Measurements from ENCODE around the gene BCL7B.
"Not testable (repeated sequence)": the region's sequence is repeated elsewhere in the genome, so short reads cannot be mapped to it uniquely, and the experiment has no call there.

BCL7B gene

GRCh38 chr7:73586911-73587310 is 29.4 kb upstream of the BCL7B start:
- Histone ChIP-seq H3K4me3 (ENCODE audit: low read length) (no peak overlapping the region), H3K27me3 (ENCODE audit: control insufficient read depth, low read length) (0 out of 2 replicates have a peak, but pooled peaks cover 1% of the 10 kb centered on the region), H3K27ac (ENCODE audit: low read depth, low read length) (no peak overlapping the region), H3K36me3 (ENCODE audit: control insufficient read depth, low read length) (no peaks in the 10 kb centered on the region), H3K4me2 (ENCODE audit: low read length) (no peak overlapping the region), H3K9me3 (ENCODE audit: control insufficient read depth, insufficient read depth, low read length) (no peaks in the 10 kb centered on the region), H3K9me2 (replicated peaks; ENCODE audit: control insufficient read depth, low read length) (no peaks in the 10 kb centered on the region), H3K4me1 (ENCODE audit: control insufficient read depth, low read length) (peaks cover 10% of the 10 kb centered on the region), H3K79me2 (ENCODE audit: control insufficient read depth, low read length) (no peaks in the 10 kb centered on the region), H4K20me1 (ENCODE audit: control insufficient read depth, insufficient read depth, low read depth, low read length) (no peaks in the 10 kb centered on the region), H3F3A (ENCODE audit: control insufficient read depth, insufficient read depth) (0 out of 2 replicates have a peak, but pooled peaks cover 6% of the 10 kb centered on the region)
- TF ChIP-seq CTCF (IDR thresholded peaks at IDR 0.05; ENCODE audit: low read depth, low read length, poor library complexity, severe bottlenecking) (no peak), EZH2phosphoT487 (IDR thresholded peaks at IDR 0.05; ENCODE audit: borderline replicate concordance, low read length) (no peak)

GRCh38 chr7:73585196-73585595 is 27.7 kb upstream of the BCL7B start:
- H3F3A ChIP-seq (ENCODE audit: control insufficient read depth, insufficient read depth): 0 out of 2 replicates have a peak, but pooled peaks cover 3% of the 10 kb centered on the region
- TF ChIP-seq CTCF (IDR thresholded peaks at IDR 0.05; ENCODE audit: low read depth, low read length, poor library complexity, severe bottlenecking) (no peak), EZH2phosphoT487 (IDR thresholded peaks at IDR 0.05; ENCODE audit: borderline replicate concordance, low read length) (no peak)
- H3K27me3 ChIP-seq (ENCODE audit: control insufficient read depth, low read length): 0 out of 2 replicates have a peak, but pooled peaks cover 2% of the 10 kb centered on the region
- H3K9me2 ChIP-seq (replicated peaks; ENCODE audit: control insufficient read depth, low read length): no peaks in the 10 kb centered on the region
- peaks cover 10% of the 10 kb centered on the region for H3K4me1 ChIP-seq (ENCODE audit: control insufficient read depth, low read length)
- no peaks in the 10 kb centered on the region for H4K20me1 ChIP-seq (ENCODE audit: control insufficient read depth, insufficient read depth, low read depth, low read length)
- no peak overlapping the region for H3K4me3 ChIP-seq (ENCODE audit: low read length)
- H3K9me3 ChIP-seq (ENCODE audit: control insufficient read depth, insufficient read depth, low read length): no peaks in the 10 kb centered on the region
- H3K79me2 ChIP-seq (ENCODE audit: control insufficient read depth, low read length): no peaks in the 10 kb centered on the region
- H3K4me2 ChIP-seq (ENCODE audit: low read length): no peak overlapping the region
- no peak overlapping the region for H3K27ac ChIP-seq (ENCODE audit: low read depth, low read length)
- no peaks in the 10 kb centered on the region for H3K36me3 ChIP-seq (ENCODE audit: control insufficient read depth, low read length)

- H3K9me3 ChIP-seq (ENCODE audit: control insufficient read depth, insufficient read depth, low read length): no peaks in the 10 kb centered on the region
- no peak for TF ChIP-seq CTCF (IDR thresholded peaks at IDR 0.05; ENCODE audit: low read depth, low read length, poor library complexity, severe bottlenecking)
- TF ChIP-seq EZH2phosphoT487 (IDR thresholded peaks at IDR 0.05; ENCODE audit: borderline replicate concordance, low read length): no peak
- H3K9me2 ChIP-seq (replicated peaks; ENCODE audit: control insufficient read depth, low read length): no peaks in the 10 kb centered on the region
- peaks cover 6% of the 10 kb centered on the region for H3K79me2 ChIP-seq (ENCODE audit: control insufficient read depth, low read length)
- H3K4me3 ChIP-seq (ENCODE audit: low read length): no peak overlapping the region
- peaks cover 10% of the 10 kb centered on the region for H3K4me1 ChIP-seq (ENCODE audit: control insufficient read depth, low read length)
- H3K36me3 ChIP-seq (ENCODE audit: control insufficient read depth, low read length): peaks cover 5% of the 10 kb centered on the region; the same call in 1 of the 2 replicates
- peaks cover 7% of the 10 kb centered on the region for H3F3A ChIP-seq (ENCODE audit: control insufficient read depth, insufficient read depth)
- no peak overlapping the region for H3K27ac ChIP-seq (ENCODE audit: low read depth, low read length)
- 0 out of 2 replicates have a peak, but pooled peaks cover 2% of the 10 kb centered on the region for H3K27me3 ChIP-seq (ENCODE audit: control insufficient read depth, low read length)
- no peak overlapping the region for H3K4me2 ChIP-seq (ENCODE audit: low read length)
- no peaks in the 10 kb centered on the region for H4K20me1 ChIP-seq (ENCODE audit: control insufficient read depth, insufficient read depth, low read depth, low read length)
These were observed 25.2 kb upstream of the BCL7B start for GRCh38 chr7:73582664-73583202.

- H3K27ac ChIP-seq (ENCODE audit: low read depth, low read length); H3K9me2 ChIP-seq (replicated peaks; ENCODE audit: control insufficient read depth, low read length); H3K4me2 ChIP-seq (ENCODE audit: low read length); H3K27me3 ChIP-seq (ENCODE audit: control insufficient read depth, low read length); H4K20me1 ChIP-seq (ENCODE audit: control insufficient read depth, insufficient read depth, low read depth, low read length); H3K4me3 ChIP-seq (ENCODE audit: low read length); H3F3A ChIP-seq (ENCODE audit: control insufficient read depth, insufficient read depth); H3K9me3 ChIP-seq (ENCODE audit: control insufficient read depth, insufficient read depth, low read length): not testable (repeated sequence)
- peaks cover 14% of the 10 kb centered on the region for H3K36me3 ChIP-seq (ENCODE audit: control insufficient read depth, low read length)
- peaks cover 24% of the 10 kb centered on the region for H3K79me2 ChIP-seq (ENCODE audit: control insufficient read depth, low read length)
- peaks cover 22% of the 10 kb centered on the region for H3K4me1 ChIP-seq (ENCODE audit: control insufficient read depth, low read length)
These were observed 23.5 kb upstream of the BCL7B start for GRCh38 chr7:73581006-73581405.

Measured in DOHH2 (cell line).